ENCODE measurements around the gene NUP133.
"Not testable (repeated sequence)": the region's sequence is repeated elsewhere in the genome, so short reads cannot be mapped to it uniquely, and the experiment has no call there.

The NUP133 gene

GRCh38 chr1:229412056-229412455 is 96.1 kb downstream of the NUP133 start:
- DNase-seq (ENCODE audit: low spot score) = no peak

GRCh38 chr1:229411434-229412055 is 96.6 kb downstream of the NUP133 start:
- no peak for DNase-seq (ENCODE audit: low spot score)

DNA sequence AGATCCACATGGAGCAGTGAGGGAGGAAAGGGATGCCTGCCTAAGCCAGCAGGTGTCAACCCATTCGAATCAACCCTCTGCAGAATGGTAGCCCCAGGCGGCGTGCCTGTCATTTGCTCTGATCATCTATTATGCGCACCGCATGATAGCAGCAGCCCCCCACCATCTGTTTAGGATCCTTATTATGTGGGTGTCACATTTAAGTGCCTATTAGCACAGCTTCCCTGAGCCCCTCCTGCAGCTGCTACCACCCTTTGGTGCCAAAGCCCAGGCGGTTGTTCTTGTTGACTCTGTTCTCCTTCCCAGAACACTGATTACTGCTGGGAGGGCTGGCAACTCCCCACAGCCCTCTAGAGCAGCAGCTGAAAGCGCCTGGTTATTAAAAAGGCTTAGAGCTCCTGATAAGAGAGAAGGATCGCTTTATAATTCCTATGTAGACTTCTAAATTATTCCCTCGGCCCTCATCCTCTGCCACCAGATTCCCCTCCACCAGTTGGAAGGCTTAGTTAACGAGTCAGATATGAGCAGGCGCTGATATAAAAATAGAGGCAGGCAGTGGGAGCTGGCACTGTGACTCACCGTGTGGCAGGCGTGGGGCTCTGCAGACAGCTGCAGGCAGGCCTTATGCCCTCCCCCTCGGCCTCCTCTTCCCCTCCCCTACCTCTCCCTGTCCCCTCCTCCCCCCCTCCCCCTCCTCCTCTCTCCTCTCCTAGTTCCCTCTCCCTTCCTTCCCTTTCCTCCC is 97.3 kb downstream of the NUP133 start:
- peak; percentile 77 for DNase-seq (ENCODE audit: low spot score)

- no peak for DNase-seq (ENCODE audit: low spot score)
Observed at GRCh38 chr1:229410370-229410691, 97.8 kb downstream of the NUP133 start.

DNA sequence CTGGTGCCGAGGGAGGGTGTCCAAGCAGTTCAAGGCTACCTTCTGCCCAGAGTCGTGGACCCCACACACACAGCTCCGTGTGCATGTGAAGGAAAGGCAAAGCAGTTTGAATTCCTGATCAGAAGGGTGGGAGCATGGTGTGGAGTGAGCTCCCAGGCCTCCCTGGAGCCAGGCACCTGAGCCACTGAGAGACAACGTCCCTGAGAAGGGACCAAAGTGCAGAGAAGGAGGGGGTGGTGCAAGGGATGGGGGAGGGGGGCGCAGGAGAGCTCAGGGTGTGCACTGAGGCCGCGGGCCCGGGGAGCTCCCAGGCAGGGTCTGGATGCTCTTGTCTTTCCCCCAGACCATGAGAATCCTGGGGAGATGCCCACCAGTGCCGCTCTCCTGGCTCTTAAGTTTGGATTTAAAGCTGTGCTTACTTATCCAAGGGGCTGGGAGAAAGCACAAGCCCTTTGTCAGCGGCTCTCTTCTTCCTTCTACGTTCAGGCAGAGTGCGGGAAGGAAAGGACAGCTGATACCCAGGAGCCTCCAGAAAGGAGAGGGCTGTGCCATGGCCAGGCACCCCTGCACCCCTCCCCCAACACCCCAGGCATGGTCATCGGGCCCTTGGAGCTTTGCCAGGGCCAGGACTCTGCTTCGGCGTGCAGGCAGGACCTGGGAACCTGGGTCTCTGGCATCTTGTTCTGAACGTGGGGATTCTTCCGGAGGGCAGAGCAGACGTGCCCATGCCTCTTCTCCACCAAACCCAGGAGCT is 98.3 kb downstream of the NUP133 start:
- no peak for DNase-seq (ENCODE audit: low spot score)

DNA sequence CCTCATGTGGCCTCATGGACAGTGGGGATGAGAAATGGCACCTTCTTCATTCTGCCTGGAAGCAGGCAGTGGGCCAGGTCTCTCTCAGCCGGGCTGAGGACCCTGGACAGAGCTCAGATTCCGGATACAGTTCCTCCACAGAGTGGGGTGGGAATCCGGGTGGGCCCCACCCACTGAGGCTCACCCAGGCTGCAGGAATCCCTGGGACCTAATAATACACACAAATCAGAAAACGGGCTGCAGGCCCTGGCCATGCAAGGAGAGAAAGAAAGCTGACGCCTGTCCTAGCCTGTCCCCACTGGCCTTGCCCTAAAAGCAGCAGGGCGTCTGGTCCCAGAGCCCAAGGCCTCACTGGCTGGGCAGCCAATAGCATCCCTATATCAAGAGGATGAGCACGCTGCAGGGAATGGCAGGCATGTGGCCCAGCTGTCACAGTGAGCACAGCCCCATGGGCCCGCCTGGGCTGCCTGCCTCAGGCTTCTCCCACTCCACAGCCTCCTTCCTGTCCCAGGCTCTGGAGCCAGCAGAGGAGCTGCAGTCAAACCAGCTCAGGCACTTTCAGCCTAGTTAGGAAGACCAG is 99.6 kb downstream of the NUP133 start:
- DNase-seq (ENCODE audit: low spot score) = peak; percentile 9

GRCh38 chr1:229407206-229408026 is 100.7 kb downstream of the NUP133 start:
- DNase-seq (ENCODE audit: low spot score) = no peak

GRCh38 chr1:229406798-229407197 is 101.3 kb downstream of the NUP133 start:
- no peak for DNase-seq (ENCODE audit: low spot score)

DNA sequence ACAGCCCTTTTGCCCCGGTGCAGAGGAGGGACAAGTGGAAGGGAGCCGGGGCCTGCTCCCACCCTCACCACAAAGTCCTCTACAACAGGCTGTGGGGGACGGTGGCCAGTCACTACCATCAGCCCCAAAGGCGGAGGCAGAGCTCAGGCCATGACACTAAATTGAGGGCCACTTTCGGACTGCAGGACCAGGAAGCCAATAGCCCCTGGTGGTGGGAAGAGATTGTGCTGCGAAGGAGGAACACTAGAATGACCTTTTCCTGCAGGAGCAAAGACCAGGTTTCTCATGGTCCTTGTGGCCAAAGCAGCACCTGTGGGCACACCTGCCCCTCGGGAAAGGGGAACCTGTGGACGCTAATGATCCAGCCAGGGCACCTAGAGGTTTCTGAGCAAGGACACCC is 104.6 kb downstream of the NUP133 start:
- DNase-seq (ENCODE audit: low spot score) = no peak

DNA sequence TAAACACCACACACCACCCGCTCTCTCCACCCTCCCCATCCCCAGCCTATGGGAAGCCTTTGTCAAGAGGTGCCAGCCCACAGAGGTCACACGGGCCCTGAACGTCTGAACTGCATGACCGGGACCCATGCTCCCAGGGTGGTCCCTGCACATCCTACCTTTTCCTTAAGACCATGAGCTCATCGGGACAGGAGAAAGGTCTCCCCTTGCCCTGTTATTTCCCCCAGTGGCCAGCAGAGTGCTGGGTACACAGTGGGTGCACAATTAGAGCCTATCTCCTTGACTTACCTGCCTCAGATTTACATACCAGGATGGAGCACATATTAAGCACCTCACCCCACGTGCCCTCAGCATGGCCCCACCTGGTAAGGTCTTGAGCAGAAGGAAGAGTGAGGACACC is 105.1 kb downstream of the NUP133 start:
- no peak for DNase-seq (ENCODE audit: low spot score)

GRCh38 chr1:229402329-229402728 is 105.8 kb downstream of the NUP133 start:
- not testable (repeated sequence) for DNase-seq (ENCODE audit: low spot score)

GRCh38 chr1:229397762-229398161 is 110.4 kb downstream of the NUP133 start:
- DNase-seq (ENCODE audit: low spot score) = no peak

DNA sequence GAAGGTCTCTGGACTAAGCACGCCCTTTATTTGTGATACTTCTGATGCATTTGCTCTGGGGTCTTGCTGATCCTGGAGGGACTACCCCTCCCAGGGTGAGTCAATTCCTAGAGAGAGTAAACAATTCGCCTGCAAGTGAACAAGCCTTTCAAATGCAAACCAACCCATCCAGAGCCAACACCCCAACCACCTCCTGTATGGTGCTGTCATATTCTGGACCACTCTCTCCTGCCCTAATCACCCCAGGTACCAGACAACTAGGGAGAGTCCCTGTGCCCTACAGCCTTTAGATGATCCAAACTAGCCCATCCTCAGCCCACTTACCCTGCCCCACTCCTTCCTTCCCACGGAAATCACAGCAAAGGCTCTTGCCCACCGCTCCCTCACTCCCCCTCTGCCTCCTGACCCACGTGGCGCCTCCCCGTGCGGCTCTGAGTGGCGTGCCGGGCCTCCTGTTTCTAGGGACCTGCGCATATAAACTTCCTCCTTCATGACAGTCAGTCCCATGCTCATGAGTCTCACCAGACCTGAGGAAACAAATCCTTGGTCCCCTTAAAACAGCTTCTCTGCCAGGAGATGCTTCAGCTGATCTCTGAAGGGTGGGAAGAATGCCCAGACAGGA is 111.4 kb downstream of the NUP133 start:
- no peak for DNase-seq (ENCODE audit: low spot score)

GRCh38 chr1:229394517-229394916 is 113.6 kb downstream of the NUP133 start:
- not testable (repeated sequence) for DNase-seq (ENCODE audit: low spot score)

DNA sequence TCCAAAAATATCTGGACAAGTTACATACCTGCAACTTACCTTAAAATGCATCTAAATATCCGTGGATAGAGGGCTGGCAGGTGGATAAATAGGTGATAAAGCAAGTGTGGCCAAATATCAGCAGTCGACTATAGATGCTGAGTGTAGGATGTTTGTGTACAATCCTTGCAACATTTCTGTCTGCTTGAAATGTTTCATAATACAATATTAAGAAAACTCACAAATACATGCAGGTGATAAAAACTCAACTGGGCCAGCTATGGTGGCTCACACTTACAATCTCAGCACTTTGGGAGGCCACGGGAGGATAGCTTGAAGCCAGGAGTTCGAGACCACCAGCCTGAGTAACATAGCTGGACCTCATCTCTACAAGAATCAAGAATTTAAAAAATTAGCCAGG is 115.2 kb downstream of the NUP133 start:
- DNase-seq (ENCODE audit: low spot score) = no peak
